ENCODE measurements around the gene SLC7A7.

DNA sequence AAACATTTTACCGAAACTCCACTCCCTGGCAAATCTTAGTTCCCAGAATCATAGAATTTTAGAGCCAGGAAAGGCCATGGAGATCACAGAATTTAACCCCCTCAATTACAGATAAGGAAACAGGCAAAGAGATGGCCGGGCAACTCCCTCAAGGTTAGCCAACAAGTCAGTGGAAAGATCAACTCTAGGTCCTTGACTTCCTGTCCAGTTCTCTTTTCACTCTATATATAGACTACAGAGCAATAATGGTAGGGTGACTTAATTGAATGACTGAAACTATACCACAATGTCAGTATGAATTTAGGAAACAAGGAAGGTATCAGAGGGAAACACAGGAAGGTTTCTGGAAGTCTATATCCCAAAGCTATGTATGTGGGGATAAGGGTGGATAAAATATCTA is 37.2 kb downstream of the SLC7A7 start:
- TF ChIP-seq, protein P1, sequence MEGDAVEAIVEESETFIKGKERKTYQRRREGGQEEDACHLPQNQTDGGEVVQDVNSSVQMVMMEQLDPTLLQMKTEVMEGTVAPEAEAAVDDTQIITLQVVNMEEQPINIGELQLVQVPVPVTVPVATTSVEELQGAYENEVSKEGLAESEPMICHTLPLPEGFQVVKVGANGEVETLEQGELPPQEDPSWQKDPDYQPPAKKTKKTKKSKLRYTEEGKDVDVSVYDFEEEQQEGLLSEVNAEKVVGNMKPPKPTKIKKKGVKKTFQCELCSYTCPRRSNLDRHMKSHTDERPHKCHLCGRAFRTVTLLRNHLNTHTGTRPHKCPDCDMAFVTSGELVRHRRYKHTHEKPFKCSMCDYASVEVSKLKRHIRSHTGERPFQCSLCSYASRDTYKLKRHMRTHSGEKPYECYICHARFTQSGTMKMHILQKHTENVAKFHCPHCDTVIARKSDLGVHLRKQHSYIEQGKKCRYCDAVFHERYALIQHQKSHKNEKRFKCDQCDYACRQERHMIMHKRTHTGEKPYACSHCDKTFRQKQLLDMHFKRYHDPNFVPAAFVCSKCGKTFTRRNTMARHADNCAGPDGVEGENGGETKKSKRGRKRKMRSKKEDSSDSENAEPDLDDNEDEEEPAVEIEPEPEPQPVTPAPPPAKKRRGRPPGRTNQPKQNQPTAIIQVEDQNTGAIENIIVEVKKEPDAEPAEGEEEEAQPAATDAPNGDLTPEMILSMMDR (conservative IDR thresholded peaks at IDR 0.05 in 1 of 2, IDR thresholded peaks at IDR 0.05 in 1 of 2; ENCODE audit: low read depth in 1 of 2, low read length in 2 of 2): no peak
- TF ChIP-seq EZH2 (IDR thresholded peaks at IDR 0.05; ENCODE audit: low read length, missing control alignments): no peak

Data from fibroblast of lung (primary cell).